ENCODE results near the gene ULK2. TPM values are rescaled to one million over a fixed set of nuclear protein-coding genes. Genes with fewer than 3 reads are reported as not detected.

The ULK2 gene
- total and polyA plus RNA-seq, 2 of the 13 experiments (the other 11 are each of a cell fraction or from before 2014, with no cell fraction given), result 0.01 TPM; not detected in 1

DNA sequence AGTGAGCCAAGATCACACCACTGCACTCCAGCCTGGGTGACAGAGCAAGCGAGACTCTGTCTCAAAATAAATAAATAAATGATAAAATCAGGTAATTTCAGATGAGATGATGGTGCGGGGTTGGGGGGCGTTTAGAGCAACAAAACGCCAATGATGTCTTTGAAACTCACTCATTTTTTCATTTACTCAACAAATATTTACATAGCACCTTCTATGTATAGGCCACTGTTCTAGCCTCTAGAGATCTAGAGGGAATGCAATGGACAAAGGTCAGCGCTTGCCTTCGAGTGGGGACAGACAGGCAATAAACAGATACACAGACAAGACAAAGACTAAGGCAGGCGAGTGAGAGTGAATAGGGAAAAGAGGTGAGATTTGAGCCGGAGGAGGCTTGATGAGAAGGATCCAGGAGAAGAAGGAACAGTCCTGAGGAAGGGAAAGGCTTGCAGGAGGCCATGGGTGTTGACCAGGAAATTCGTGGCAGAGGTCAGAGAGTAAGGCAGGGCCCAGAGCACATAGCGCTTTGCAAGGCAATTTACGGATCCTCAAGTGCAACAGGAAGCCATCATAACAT is 133.7 kb downstream of the ULK2 start (continued):
- TF ChIP-seq GATAD2A (CRISPR knock-in tag; IDR thresholded peaks at IDR 0.05) (peak; percentile 92), EEA1 (CRISPR knock-in tag; IDR thresholded peaks at IDR 0.05; ENCODE audit: borderline replicate concordance) (no peak), EP300 (IDR thresholded peaks at IDR 0.05; ENCODE audit: low read depth in 2 of 2, low read length in 2 of 2) (peak; percentile 39 to 91; a peak in 3 of 4 replicates), EP300 (CRISPR knock-in tag; IDR thresholded peaks at IDR 0.05; ENCODE audit: borderline replicate concordance) (peak; percentile 61; the same call in 1 of the 2 replicates), ZNF207 (IDR thresholded peaks at IDR 0.05; ENCODE audit: borderline replicate concordance) (no peak), MED1 (CRISPR knock-in tag; IDR thresholded peaks at IDR 0.05) (peak; percentile 76), ZNF292 (CRISPR knock-in tag; IDR thresholded peaks at IDR 0.05; ENCODE audit: borderline replicate concordance, low read depth) (peak; percentile 36; the same call in 1 of the 2 replicates), RXRA (CRISPR knock-in tag; IDR thresholded peaks at IDR 0.05) (peak; percentile 57; the same call in 1 of the 2 replicates), TCF7 (IDR thresholded peaks at IDR 0.05; ENCODE audit: low read depth) (peak; percentile 86), KLF15 (CRISPR knock-in tag; IDR thresholded peaks at IDR 0.05; ENCODE audit: borderline replicate concordance) (no peak; the same call in 1 of the 2 replicates)
- TF ChIP-seq, protein P1, sequence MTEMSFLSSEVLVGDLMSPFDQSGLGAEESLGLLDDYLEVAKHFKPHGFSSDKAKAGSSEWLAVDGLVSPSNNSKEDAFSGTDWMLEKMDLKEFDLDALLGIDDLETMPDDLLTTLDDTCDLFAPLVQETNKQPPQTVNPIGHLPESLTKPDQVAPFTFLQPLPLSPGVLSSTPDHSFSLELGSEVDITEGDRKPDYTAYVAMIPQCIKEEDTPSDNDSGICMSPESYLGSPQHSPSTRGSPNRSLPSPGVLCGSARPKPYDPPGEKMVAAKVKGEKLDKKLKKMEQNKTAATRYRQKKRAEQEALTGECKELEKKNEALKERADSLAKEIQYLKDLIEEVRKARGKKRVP (CRISPR knock-in tag; IDR thresholded peaks at IDR 0.05), result no peak; a peak in 1 of 4 replicates
- TF ChIP-seq, protein P2, sequence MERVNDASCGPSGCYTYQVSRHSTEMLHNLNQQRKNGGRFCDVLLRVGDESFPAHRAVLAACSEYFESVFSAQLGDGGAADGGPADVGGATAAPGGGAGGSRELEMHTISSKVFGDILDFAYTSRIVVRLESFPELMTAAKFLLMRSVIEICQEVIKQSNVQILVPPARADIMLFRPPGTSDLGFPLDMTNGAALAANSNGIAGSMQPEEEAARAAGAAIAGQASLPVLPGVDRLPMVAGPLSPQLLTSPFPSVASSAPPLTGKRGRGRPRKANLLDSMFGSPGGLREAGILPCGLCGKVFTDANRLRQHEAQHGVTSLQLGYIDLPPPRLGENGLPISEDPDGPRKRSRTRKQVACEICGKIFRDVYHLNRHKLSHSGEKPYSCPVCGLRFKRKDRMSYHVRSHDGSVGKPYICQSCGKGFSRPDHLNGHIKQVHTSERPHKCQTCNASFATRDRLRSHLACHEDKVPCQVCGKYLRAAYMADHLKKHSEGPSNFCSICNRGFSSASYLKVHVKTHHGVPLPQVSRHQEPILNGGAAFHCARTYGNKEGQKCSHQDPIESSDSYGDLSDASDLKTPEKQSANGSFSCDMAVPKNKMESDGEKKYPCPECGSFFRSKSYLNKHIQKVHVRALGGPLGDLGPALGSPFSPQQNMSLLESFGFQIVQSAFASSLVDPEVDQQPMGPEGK (CRISPR knock-in tag; IDR thresholded peaks at IDR 0.05), result peak; percentile 89
- TF ChIP-seq, protein P3, sequence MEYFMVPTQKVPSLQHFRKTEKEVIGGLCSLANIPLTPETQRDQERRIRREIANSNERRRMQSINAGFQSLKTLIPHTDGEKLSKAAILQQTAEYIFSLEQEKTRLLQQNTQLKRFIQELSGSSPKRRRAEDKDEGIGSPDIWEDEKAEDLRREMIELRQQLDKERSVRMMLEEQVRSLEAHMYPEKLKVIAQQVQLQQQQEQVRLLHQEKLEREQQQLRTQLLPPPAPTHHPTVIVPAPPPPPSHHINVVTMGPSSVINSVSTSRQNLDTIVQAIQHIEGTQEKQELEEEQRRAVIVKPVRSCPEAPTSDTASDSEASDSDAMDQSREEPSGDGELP (IDR thresholded peaks at IDR 0.05; ENCODE audit: borderline replicate concordance, low read depth), result 0 out of 2 replicates have a peak, but pooled peaks have one; percentile 18
- TF ChIP-seq, protein P4, sequence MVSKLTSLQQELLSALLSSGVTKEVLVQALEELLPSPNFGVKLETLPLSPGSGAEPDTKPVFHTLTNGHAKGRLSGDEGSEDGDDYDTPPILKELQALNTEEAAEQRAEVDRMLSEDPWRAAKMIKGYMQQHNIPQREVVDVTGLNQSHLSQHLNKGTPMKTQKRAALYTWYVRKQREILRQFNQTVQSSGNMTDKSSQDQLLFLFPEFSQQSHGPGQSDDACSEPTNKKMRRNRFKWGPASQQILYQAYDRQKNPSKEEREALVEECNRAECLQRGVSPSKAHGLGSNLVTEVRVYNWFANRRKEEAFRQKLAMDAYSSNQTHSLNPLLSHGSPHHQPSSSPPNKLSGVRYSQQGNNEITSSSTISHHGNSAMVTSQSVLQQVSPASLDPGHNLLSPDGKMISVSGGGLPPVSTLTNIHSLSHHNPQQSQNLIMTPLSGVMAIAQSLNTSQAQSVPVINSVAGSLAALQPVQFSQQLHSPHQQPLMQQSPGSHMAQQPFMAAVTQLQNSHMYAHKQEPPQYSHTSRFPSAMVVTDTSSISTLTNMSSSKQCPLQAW (CRISPR knock-in tag; IDR thresholded peaks at IDR 0.05), result peak; percentile 58; the same call in 1 of the 2 replicates
- TF ChIP-seq, protein P5, sequence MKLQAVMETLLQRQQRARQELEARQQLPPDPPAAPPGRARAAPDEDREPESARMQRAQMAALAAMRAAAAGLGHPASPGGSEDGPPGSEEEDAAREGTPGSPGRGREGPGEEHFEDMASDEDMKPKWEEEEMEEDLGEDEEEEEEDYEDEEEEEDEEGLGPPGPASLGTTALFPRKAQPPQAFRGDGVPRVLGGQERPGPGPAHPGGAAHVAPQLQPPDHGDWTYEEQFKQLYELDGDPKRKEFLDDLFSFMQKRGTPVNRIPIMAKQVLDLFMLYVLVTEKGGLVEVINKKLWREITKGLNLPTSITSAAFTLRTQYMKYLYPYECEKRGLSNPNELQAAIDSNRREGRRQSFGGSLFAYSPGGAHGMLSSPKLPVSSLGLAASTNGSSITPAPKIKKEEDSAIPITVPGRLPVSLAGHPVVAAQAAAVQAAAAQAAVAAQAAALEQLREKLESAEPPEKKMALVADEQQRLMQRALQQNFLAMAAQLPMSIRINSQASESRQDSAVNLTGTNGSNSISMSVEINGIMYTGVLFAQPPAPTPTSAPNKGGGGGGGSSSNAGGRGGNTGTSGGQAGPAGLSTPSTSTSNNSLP (IDR thresholded peaks at IDR 0.05; ENCODE audit: low read depth, low read length), result peak; percentile 64

Measured in HepG2 (cell line).